Upper lobe of left lung (tissue), 6 donors: ENCODE results near the gene SPEF1. TPM values are rescaled to one million over a fixed set of nuclear protein-coding genes. Genes with fewer than 3 reads are reported as not detected.

Source experiments
- ATAC-seq, 2 donors: fragments of 200-7000 bp; cut with Tn5 transposase; one replicate each; pipeline ENCODE4 v1.9.1; 2022; ENCODE audit warnings: mild to moderate bottlenecking in 2 of 2, moderate library complexity in 2 of 2; ENCODE audit not compliant: low FRiP score in 2 of 2
- DNase-seq, 2 donors: peaks; one replicate each; pipeline ENCODE4 v3.0.0-alpha.2; 2019 to 2020
- H3K27ac ChIP-seq, 4 donors: fragments of 200-600 bp; sonication (generic); one replicate each; pipeline ENCODE4 v1.5.1; 2016 to 2019
- H3K27me3 ChIP-seq, 4 donors: fragments of 200-600 bp; sonication (generic); one replicate each; pipeline ENCODE4 v1.5.1; 2017 to 2019
- H3K36me3 ChIP-seq, 4 donors: fragments of 200-600 bp; sonication (generic); one replicate each; pipeline ENCODE4 v1.5.1; 2016 to 2019
- H3K4me1 ChIP-seq, 4 donors: fragments of 200-600 bp; sonication (generic); one replicate each; pipeline ENCODE4 v1.5.1; 2018 to 2019
- H3K4me3 ChIP-seq, 4 donors: fragments of 200-600 bp; sonication (generic); one replicate each; pipeline ENCODE4 v1.5.1; 2017 to 2019; ENCODE audit warnings: mild to moderate bottlenecking in 2 of 4, moderate library complexity in 1 of 4
- H3K9me3 ChIP-seq, 4 donors: fragments of 200-600 bp; sonication (generic); one replicate each; pipeline ENCODE4 v1.5.1; 2018 to 2019
- EP300 ChIP-seq, 4 donors: sonication (generic); formaldehyde crosslinking; IDR thresholded peaks; one replicate each; pipeline ENCODE4 v1.5.1; 2017; ENCODE audit warnings: antibody characterized with exemption in 4 of 4, control low read depth in 2 of 4
- POLR2A ChIP-seq, 4 donors: fragments of 450-650 bp; IDR thresholded peaks; one replicate each; pipeline ENCODE4 v1.5.1; 2016 to 2017; ENCODE audit warnings: antibody characterized with exemption in 4 of 4, mild to moderate bottlenecking in 2 of 4
- POLR2AphosphoS5 ChIP-seq, 2 donors: sonication (generic); formaldehyde crosslinking; IDR thresholded peaks; one replicate each; pipeline ENCODE4 v1.5.1; 2017; ENCODE audit warnings: antibody characterized with exemption in 2 of 2
- WGBS, 2 donors: methylation state at CpG; one replicate each; pipeline ENCODE4 v1.1.5; 2017 to 2018; 5-methylcytosine and 5-hydroxymethylcytosine counted together
- total RNA-seq, 6 donors: library from RNA; depleted of rRNA in 4 of 6; stranded (reverse); fragments of >200 nt in 4 of 6; gene quantifications; one replicate each; pipeline versions ENCODE4 v1.1.0 to v1.2.1, GENCODE V29; 2016 to 2021
- TF ChIP-seq, protein P1 (sequence below), 6 experiments: fragments of 450-650 bp in 4 of 6; fragments of 200-600 bp in 2 of 6; sonication (generic) in 2 of 6; IDR thresholded peaks; one replicate each; pipeline ENCODE4 v1.5.1; 2016 to 2019; ENCODE audit warnings: antibody characterized with exemption in 6 of 6
- donor health status: DM: no; HTN: no; CAD: no; lungs with moderate emphysema.
- donor health status: DM: no; HTN: yes; CAD: no; lungs with severe emphysema.

The SPEF1 gene
- total RNA-seq, 6 donors from 2014 or later = 0.34 to 15.1 (median 5.4) TPM

DNA sequence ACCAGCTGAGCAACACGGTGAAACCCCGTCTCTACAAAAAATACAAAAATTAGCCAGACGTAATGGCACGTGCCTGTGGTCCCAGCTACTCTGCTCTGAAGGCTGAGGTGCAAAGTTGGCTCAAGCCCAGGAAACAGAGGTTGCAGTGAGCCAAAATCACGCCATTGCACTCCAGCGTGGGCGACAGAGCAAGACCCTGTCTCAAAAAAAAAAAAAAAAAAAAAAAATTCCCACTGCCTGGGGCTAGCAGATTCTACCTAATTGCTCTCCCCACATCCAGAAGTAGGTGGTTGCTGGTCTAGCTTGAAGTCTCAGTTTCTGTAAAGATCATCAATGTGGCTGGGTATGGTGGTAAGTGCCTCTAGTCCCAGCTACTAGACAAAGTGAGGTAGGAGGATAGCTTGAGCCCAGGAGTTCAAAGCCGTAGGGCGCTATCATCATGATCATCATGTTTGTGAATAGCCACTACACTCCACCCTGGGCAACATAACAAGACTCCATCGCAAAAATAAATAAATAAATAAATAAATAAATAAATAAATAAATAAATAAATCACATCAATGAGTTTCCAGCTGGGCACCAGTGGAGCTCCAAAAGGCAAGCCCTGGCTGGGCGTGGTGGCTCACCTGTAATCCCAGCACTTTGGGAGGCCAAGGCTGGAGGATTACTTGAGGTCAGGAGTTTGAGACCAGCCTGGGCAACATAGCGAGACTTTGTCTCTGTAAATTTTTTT, 32.8 kb upstream of the SPEF1 start:
- Histone ChIP-seq H3K4me3 (no peak overlapping the region), H3K36me3 (no peaks in the 10 kb centered on the region), H3K9me3 (no peaks in the 10 kb centered on the region), H3K27me3 (no peaks in the 10 kb centered on the region), H3K27ac (peak overlapping the region in 3 of 4 donors; percentile 87 to 94 (median 93)), H3K4me1 (peaks cover 40 to 58% (median 48%) of the 10 kb centered on the region in 4 donors)
- TF ChIP-seq POLR2AphosphoS5 (IDR thresholded peaks at IDR 0.05) (no peak), POLR2A (IDR thresholded peaks at IDR 0.05) (no peak), EP300 (IDR thresholded peaks at IDR 0.05) (no peak)
- TF ChIP-seq, protein P1, sequence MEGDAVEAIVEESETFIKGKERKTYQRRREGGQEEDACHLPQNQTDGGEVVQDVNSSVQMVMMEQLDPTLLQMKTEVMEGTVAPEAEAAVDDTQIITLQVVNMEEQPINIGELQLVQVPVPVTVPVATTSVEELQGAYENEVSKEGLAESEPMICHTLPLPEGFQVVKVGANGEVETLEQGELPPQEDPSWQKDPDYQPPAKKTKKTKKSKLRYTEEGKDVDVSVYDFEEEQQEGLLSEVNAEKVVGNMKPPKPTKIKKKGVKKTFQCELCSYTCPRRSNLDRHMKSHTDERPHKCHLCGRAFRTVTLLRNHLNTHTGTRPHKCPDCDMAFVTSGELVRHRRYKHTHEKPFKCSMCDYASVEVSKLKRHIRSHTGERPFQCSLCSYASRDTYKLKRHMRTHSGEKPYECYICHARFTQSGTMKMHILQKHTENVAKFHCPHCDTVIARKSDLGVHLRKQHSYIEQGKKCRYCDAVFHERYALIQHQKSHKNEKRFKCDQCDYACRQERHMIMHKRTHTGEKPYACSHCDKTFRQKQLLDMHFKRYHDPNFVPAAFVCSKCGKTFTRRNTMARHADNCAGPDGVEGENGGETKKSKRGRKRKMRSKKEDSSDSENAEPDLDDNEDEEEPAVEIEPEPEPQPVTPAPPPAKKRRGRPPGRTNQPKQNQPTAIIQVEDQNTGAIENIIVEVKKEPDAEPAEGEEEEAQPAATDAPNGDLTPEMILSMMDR (IDR thresholded peaks at IDR 0.05) = no peak
- ATAC-seq = no peak
- WGBS, 2 donors = 84 to 95% methylated on average over 12 of the region's 12 CpGs
- no peak for DNase-seq

DNA sequence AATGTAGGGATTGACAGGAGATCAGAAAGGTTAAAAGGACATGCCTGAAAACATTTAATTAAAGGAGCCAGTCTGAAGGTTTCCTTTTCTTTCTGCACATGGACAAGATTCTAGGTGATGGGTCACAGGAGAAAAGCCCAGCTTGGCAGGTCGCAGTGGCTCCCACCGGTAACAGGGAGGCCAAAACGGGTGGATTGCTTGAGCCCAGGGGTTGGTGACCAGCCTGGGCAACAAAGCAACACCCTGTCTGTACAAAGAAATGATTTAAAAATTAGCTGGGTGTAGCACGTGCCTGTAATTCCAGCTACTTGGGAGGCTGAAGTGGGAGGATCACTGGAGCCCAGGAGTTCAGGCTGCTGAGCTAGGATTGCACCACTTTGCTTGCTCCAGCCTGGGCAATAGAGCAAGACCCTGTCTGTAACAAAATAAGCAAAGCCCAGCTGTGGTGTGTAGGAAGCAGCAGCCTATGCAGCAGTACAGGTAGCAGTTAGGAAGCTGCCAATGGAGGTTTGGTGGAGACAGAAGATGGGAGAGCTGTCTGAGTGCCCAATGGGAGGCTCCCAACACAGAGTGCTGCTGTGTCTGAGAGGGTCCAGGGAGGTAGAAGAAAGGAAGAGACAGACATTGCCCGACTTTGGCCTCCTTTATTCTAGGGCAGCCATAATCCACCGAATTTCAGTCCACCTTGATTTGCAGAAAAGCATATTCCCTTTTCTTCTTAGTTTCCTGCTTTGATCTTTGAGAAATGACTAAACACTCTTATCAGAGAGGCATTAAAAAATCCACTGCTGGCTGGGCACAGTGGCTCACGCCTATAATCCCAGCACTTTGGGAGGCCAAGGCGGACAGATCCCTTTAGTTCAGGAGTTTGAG, 32.0 kb upstream of the SPEF1 start:
- ATAC-seq (no peak), DNase-seq (no peak)
- no peaks in the 10 kb centered on the region for H3K36me3 ChIP-seq
- no peaks in the 10 kb centered on the region for H3K27me3 ChIP-seq
- peak overlapping the region; percentile 87 to 98 (median 94) for H3K27ac ChIP-seq
- H3K4me1 ChIP-seq = peaks cover 37 to 58% (median 44%) of the 10 kb centered on the region in 4 donors
- H3K4me3 ChIP-seq = no peak overlapping the region
- TF ChIP-seq, protein P1 (IDR thresholded peaks at IDR 0.05) = no peak
- TF ChIP-seq POLR2A (IDR thresholded peaks at IDR 0.05) (no peak), POLR2AphosphoS5 (IDR thresholded peaks at IDR 0.05) (no peak), EP300 (IDR thresholded peaks at IDR 0.05) (no peak)
- 76 to 84% methylated on average over 8 of the region's 8 CpGs for WGBS, 2 donors
- H3K9me3 ChIP-seq = no peaks in the 10 kb centered on the region

DNA sequence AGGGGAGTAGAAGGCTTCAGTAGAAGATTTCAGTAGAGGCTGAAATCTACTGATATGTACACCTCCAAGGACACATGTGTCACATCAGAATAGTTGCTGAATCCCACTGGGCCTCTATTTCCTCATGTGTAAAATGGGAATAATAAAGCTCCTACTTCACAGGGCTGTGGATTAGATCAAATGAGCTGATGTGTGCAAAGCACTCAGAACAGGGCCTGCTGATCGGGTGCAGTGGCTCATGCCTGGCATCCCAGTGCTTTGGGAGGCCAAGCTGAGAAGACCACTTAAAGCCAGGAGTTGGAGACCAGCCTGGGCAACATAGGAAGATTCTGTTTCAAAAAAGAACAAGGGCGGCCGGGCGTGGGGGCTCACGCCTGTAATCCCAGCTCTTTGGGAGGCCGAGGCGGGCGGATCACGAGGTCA, 31.0 kb upstream of the SPEF1 start:
- TF ChIP-seq, protein P1 (IDR thresholded peaks at IDR 0.05) = no peak
- TF ChIP-seq POLR2AphosphoS5 (IDR thresholded peaks at IDR 0.05) (no peak), POLR2A (IDR thresholded peaks at IDR 0.05) (no peak), EP300 (IDR thresholded peaks at IDR 0.05) (no peak)
- H3K4me3 ChIP-seq = peak overlapping the region in 1 of 4 donors; percentile 51
- DNase-seq (peak in 1 of 2 donors; percentile 68), ATAC-seq (no peak)
- no peaks in the 10 kb centered on the region for H3K9me3 ChIP-seq
- peak overlapping the region; percentile 87 to 98 (median 94) for H3K27ac ChIP-seq
- H3K36me3 ChIP-seq = no peaks in the 10 kb centered on the region
- WGBS, 2 donors = 94 to 95% methylated on average over 9 of the region's 9 CpGs
- peaks cover 43 to 61% (median 49%) of the 10 kb centered on the region in 4 donors for H3K4me1 ChIP-seq
- no peaks in the 10 kb centered on the region for H3K27me3 ChIP-seq

DNA sequence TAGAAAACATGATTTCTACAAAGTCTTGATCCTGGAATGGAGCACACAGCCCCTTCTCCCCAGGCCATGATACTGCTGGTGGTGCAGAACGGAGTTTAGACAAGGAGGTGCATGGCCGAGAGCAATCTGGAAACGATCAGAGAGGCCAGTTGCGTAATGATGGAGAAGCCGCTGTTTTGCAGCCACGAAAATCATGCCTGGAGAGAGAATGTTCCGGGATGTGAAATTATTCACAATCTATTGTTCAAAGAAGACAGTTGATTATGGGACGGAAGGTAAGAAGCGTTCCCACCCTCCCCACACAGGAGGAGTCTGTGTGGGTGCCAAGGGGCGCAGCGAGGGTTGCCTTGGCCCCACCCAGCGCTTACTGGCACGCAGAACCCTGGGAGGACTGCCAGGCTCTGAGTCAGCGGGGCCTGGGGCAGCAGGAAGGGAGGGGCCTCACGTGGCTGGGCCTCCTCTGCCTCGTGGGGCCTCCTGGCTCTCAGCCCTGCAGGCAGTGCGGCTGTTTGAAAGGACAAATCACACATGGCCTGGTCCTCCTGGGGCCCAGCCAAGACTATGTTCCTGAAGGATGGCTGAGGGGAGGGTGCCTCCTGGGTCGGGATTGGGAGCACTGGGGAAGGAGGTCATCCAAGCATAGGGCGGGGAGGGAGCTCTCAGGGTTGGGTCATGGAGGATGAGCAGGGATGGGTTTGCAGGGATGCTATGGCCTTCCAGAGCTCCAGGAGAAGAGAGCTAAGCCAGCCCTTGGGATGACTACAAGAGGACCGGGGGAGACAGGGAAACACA, 30.4 kb upstream of the SPEF1 start:
- Histone ChIP-seq H3K27me3 (no peaks in the 10 kb centered on the region), H3K36me3 (no peaks in the 10 kb centered on the region), H3K9me3 (no peaks in the 10 kb centered on the region), H3K27ac (peak overlapping the region; percentile 87 to 98 (median 94)), H3K4me3 (peak overlapping the region; percentile 13 to 54 (median 42)), H3K4me1 (peaks cover 49 to 67% (median 55%) of the 10 kb centered on the region in 4 donors)
- ATAC-seq (peak; percentile 94 to 96), DNase-seq (peak; percentile 97 to 99)
- TF ChIP-seq EP300 (IDR thresholded peaks at IDR 0.05) = peak; percentile 87 to 100 (median 94)
- TF ChIP-seq, protein P1 (IDR thresholded peaks at IDR 0.05) = peak in 1 of 6 experiments; percentile 13
- peak in 3 of 4 donors; percentile 67 to 94 (median 73) for TF ChIP-seq POLR2A (IDR thresholded peaks at IDR 0.05)
- TF ChIP-seq POLR2AphosphoS5 (IDR thresholded peaks at IDR 0.05) = peak; percentile 99
- 5 to 7% methylated on average over 16 to 18 of the region's 20 CpGs for WGBS, 2 donors
